SU-DHL-6 (cell line): ENCODE results near the gene HNF4A.
"Not testable (repeated sequence)": the region's sequence is repeated elsewhere in the genome, so short reads cannot be mapped to it uniquely, and the experiment has no call there.

ENCODE experiments used
- H2AFZ ChIP-seq: fragments of 200-600 bp; sonication (generic); 2 replicates; pipeline ENCODE4 v1.6.1; 2014; ENCODE audit warnings: low read depth, mild to moderate bottlenecking, moderate library complexity, mixed read lengths, antibody characterized with exemption, low read length; ENCODE audit not compliant: severe bottlenecking
- H3F3A ChIP-seq: fragments of 200-600 bp; shearing (Covaris generic); 2 replicates; pipeline ENCODE4 v1.6.0; 2016; ENCODE audit warnings: antibody characterized with exemption, mild to moderate bottlenecking; ENCODE audit not compliant: insufficient read depth
- H3K27ac ChIP-seq: fragments of 200-600 bp; sonication (generic); 2 replicates; pipeline ENCODE4 v1.5.1; 2016; ENCODE audit warnings: low read depth, mild to moderate bottlenecking, low read length, moderate library complexity, mixed read lengths
- H3K27me3 ChIP-seq: fragments of 200-600 bp; sonication (generic), shearing (Covaris generic); 2 replicates; pipeline ENCODE4 v1.6.0; 2014; ENCODE audit warnings: mild to moderate bottlenecking, low read length
- H3K36me3 ChIP-seq: fragments of 200-600 bp; sonication (generic); 2 replicates; pipeline ENCODE4 v1.6.1; 2014; ENCODE audit warnings: mild to moderate bottlenecking, low read length, mixed read lengths
- H3K4me2 ChIP-seq: fragments of 300-600, 200-600 bp; shearing (Covaris generic), sonication (generic); 2 replicates; pipeline ENCODE4 v1.6.0; 2014; ENCODE audit warnings: low read length, low read depth, mild to moderate bottlenecking; ENCODE audit not compliant: poor library complexity, severe bottlenecking
- H3K4me3 ChIP-seq: fragments of 200-600 bp; sonication (generic); 2 replicates; pipeline ENCODE4 v1.5.1; 2014; ENCODE audit warnings: antibody characterized with exemption, low read length, mild to moderate bottlenecking, mixed read lengths; ENCODE audit not compliant: insufficient read depth, poor library complexity, severe bottlenecking
- H3K79me2 ChIP-seq: fragments of 200-600 bp; sonication (generic); 2 replicates; pipeline ENCODE4 v1.6.1; 2014; ENCODE audit warnings: mild to moderate bottlenecking, low read length, moderate library complexity; ENCODE audit not compliant: insufficient read depth
- H3K9ac ChIP-seq: fragments of 200-600 bp; sonication (generic); 2 replicates; pipeline ENCODE4 v1.7.0; 2014; ENCODE audit warnings: mild to moderate bottlenecking, low read length
- H3K9me2 ChIP-seq: fragments of 200-600 bp; sonication (generic); replicated peaks from 2 replicates; pipeline ENCODE4 v1.6.1; 2014; ENCODE audit warnings: low read length; ENCODE audit not compliant: insufficient read depth
- H3K9me3 ChIP-seq: fragments of 200-600 bp; sonication (generic); 2 replicates; pipeline ENCODE4 v1.6.1; 2014; ENCODE audit warnings: low read length, mixed read lengths; ENCODE audit not compliant: insufficient read depth
- H4K20me1 ChIP-seq: fragments of 200-600 bp; sonication (generic); 2 replicates; pipeline ENCODE4 v1.6.1; 2014; ENCODE audit warnings: low read depth, mild to moderate bottlenecking, antibody characterized with exemption, low read length, moderate library complexity, mixed read lengths
- EZH2phosphoT487 ChIP-seq: fragments of 200-600 bp; sonication (generic), shearing (Covaris generic); conservative IDR thresholded peaks from 2 replicates; pipeline ENCODE4 v1.6.1; 2018; ENCODE audit warnings: mild to moderate bottlenecking, antibody characterized with exemption, low read length, moderate library complexity, mixed read lengths
- TF ChIP-seq, protein P1 (sequence below): fragments of 200-600 bp; sonication (generic); IDR thresholded peaks from one replicate; pipeline ENCODE4 v1.5.1; 2017; ENCODE audit warnings: antibody characterized with exemption, mild to moderate bottlenecking, low read length, moderate library complexity; ENCODE audit not compliant: insufficient read depth, poor library complexity, severe bottlenecking

HNF4A gene

DNA sequence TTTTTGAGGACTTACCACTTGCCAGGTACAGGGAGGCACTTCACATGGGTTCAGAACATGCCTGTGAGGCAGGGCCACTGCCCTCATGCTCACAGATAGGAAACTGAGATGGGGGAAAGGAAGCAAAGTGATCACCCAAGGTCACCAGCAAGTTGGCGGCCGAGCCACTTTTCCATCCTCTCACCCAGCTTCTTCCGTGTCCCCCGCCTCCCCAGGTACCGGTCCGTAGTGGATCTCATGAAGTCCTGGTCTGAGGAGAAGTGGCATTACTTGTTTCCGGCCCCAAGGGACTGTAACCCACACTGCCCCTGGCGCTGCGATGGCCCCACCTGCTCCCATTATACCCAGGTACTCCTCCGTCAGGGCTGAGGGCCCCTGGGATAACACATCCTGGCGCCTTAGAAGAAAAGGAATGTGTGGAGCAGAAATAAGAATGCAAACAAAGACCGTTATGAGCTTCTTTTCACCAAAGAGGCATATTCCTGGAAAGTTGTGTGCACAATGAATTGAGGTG lies 12.3 kb upstream of the HNF4A start:
- Histone ChIP-seq H3K27me3 (no peaks in the 10 kb centered on the region), H3K79me2 (no peaks in the 10 kb centered on the region), H2AFZ (no peak overlapping the region), H3K9me3 (no peaks in the 10 kb centered on the region), H4K20me1 (no peaks in the 10 kb centered on the region), H3K4me2 (no peak overlapping the region), H3K9me2 (no peaks in the 10 kb centered on the region), H3K36me3 (no peaks in the 10 kb centered on the region), H3K4me3 (no peak overlapping the region), H3K9ac (no peak overlapping the region), H3K27ac (no peak overlapping the region), H3F3A (no peaks in the 10 kb centered on the region)
- TF ChIP-seq, protein P1, sequence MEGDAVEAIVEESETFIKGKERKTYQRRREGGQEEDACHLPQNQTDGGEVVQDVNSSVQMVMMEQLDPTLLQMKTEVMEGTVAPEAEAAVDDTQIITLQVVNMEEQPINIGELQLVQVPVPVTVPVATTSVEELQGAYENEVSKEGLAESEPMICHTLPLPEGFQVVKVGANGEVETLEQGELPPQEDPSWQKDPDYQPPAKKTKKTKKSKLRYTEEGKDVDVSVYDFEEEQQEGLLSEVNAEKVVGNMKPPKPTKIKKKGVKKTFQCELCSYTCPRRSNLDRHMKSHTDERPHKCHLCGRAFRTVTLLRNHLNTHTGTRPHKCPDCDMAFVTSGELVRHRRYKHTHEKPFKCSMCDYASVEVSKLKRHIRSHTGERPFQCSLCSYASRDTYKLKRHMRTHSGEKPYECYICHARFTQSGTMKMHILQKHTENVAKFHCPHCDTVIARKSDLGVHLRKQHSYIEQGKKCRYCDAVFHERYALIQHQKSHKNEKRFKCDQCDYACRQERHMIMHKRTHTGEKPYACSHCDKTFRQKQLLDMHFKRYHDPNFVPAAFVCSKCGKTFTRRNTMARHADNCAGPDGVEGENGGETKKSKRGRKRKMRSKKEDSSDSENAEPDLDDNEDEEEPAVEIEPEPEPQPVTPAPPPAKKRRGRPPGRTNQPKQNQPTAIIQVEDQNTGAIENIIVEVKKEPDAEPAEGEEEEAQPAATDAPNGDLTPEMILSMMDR: no peak
- no peak for TF ChIP-seq EZH2phosphoT487

DNA sequence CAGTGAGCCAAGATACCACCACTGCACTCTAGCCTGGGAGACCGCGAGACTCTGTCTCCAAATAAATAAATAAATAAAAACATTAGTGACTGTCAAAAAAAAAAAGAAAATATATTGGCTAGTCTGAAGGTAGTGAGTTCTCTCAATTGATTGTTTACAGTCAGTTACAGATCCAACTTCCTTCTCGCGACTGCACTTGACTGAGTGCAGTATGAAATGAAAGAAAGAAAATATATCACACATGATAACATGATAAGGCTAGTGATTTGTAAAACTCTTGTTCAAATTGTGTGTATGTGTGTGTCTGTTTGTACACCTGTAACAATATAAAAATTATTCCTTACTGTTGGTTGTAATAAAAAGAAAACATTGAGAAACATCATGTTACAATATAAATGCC lies 10.8 kb upstream of the HNF4A start:
- Histone ChIP-seq H3K27me3 (no peaks in the 10 kb centered on the region), H4K20me1 (no peaks in the 10 kb centered on the region), H3K9me2 (no peaks in the 10 kb centered on the region), H3F3A (no peaks in the 10 kb centered on the region), H3K4me3 (no peak overlapping the region), H2AFZ (no peak overlapping the region), H3K4me2 (no peak overlapping the region), H3K9ac (no peak overlapping the region), H3K79me2 (no peaks in the 10 kb centered on the region), H3K36me3 (no peaks in the 10 kb centered on the region), H3K27ac (no peak overlapping the region), H3K9me3 (no peaks in the 10 kb centered on the region)
- no peak for TF ChIP-seq EZH2phosphoT487
- TF ChIP-seq, protein P1: no peak

DNA sequence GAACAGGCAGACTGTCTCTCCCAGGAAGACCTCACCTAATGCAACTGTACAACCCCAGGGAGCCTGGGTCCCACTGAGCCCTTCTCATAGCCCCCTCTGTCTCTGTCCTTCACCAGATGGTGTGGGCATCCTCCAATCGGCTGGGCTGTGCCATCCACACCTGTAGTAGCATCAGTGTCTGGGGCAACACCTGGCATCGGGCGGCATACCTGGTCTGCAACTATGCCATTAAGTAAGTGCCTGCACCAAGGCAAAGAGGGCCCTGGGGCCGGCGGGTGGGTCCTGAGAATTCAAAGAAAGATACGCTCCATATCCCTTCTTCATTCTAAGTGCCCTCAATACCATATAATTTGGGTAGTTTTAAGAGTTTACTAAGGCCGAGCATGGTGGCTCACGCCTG lies 10.4 kb upstream of the HNF4A start:
- Histone ChIP-seq H3K9me2 (no peaks in the 10 kb centered on the region), H3K9ac (no peak overlapping the region), H3K27ac (no peak overlapping the region)

DNA sequence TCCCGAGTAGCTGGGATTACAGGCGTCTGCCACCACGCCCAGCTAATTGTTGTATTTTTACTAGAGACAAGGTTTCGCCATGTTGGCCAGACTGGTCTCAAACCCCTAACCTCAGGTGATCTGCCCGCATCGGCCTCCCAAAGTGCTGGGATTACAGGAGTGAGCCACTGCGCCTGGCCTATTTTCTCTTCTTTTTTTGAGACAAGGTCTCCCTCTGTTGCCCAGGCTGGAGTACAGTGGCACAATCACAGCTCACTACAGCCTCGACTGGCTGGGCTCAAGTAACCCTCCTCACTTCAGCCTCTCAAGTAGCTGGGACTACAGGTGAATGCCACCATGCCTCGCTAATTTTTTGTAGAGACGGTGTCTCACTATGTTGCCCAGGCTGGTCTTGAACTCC lies 9.6 kb upstream of the HNF4A start:
- not testable (repeated sequence) for H3K9me3 ChIP-seq, H3K36me3 ChIP-seq, H4K20me1 ChIP-seq, H3K27me3 ChIP-seq, H3K4me3 ChIP-seq, H3K9ac ChIP-seq, H3K79me2 ChIP-seq, H2AFZ ChIP-seq, H3K27ac ChIP-seq, H3K4me2 ChIP-seq, H3K9me2 ChIP-seq, H3F3A ChIP-seq

More for the DNA sequence above, 10.4 kb upstream of the HNF4A start:
- no peak for TF ChIP-seq EZH2phosphoT487
- TF ChIP-seq, protein P1: no peak
- H3K79me2 ChIP-seq: no peaks in the 10 kb centered on the region
- no peaks in the 10 kb centered on the region for H3K27me3 ChIP-seq
- no peak overlapping the region for H2AFZ ChIP-seq
- H4K20me1 ChIP-seq: no peaks in the 10 kb centered on the region
- no peaks in the 10 kb centered on the region for H3F3A ChIP-seq
- no peaks in the 10 kb centered on the region for H3K36me3 ChIP-seq
- H3K4me3 ChIP-seq: no peak overlapping the region
- H3K4me2 ChIP-seq: no peak overlapping the region
- H3K9me3 ChIP-seq: no peaks in the 10 kb centered on the region
